ENCODE data around the gene SLC37A2.

GRCh38 chr11:125128450-125128849 is 65.3 kb downstream of the SLC37A2 start:
- no peak for TF ChIP-seq CTCF (CRISPR knock-in tag; IDR thresholded peaks at IDR 0.05)
- TF ChIP-seq HIVEP1 (CRISPR knock-in tag; IDR thresholded peaks at IDR 0.05) = no peak
